GM12878 (cell line): ENCODE results near the gene TKT. TPM values are rescaled to one million over a fixed set of nuclear protein-coding genes. Genes with fewer than 3 reads are reported as not detected.

Experiments used
- ATAC-seq: fragments of 200-7000 bp; cut with Tn5 transposase; 3 replicates; pipeline ENCODE4 v1.9.1; 2020; ENCODE audit warnings: mild to moderate bottlenecking, moderate library complexity
- BruUV-seq: library from RNA; stranded (reverse); fragments of 400-500 nt; replicated peaks from 2 replicates; lab custom pipeline; 2021; lab: Mats Ljungman, UMichigan
- CTCF ChIA-PET: fragments of 300-600 bp; sonication (Branson Sonifier 250); formaldehyde crosslinking; extraction: SDS; loops from one replicate; lab custom pipeline; 2021; ENCODE audit warnings: inconsistent platforms; lab: Yijun Ruan, JAX
- POLR2A ChIA-PET: fragments of 350-600 bp; formaldehyde crosslinking; extraction: SDS; loops from one replicate; lab custom pipeline; 2021; ENCODE audit warnings: inconsistent platforms; lab: Charles Lee
- RAD21 ChIA-PET: fragments of 300-600 bp; sonication (Branson Sonifier 250); formaldehyde crosslinking; loops from one replicate; lab custom pipeline; 2023; ENCODE audit warnings: antibody characterized with exemption; ENCODE audit not compliant: unreplicated experiment; lab: Charles Lee
- SMC1A ChIA-PET: fragments of 300-600 bp; sonication (Branson Sonifier 250); formaldehyde crosslinking; loops from one replicate; lab custom pipeline; 2023; ENCODE audit not compliant: unreplicated experiment, uncharacterized antibody; lab: Charles Lee
- DNase-seq: peaks from one replicate; pipeline ENCODE4 v3.0.0-alpha.2; 2011; ENCODE audit warnings: low read depth, low spot score
- FAIRE-seq: peaks from 3 replicates; lab custom pipeline; 2011; peaks lifted over from hg19 to GRCh38; lab: Jason Lieb, UNC
- H2AFZ ChIP-seq: 2 replicates; pipeline ENCODE4 v1.6.0; 2011; ENCODE audit warnings: low read depth, low read length, control low read depth; ENCODE audit not compliant: control insufficient read depth
- H3K27ac ChIP-seq: 2 replicates; pipeline ENCODE4 v1.5.1; 2011; ENCODE audit warnings: control low read depth; ENCODE audit not compliant: control insufficient read depth, insufficient read depth
- H3K27me3 ChIP-seq, 2 experiments: replicated peaks in 1 of 2; 2 replicates each; pipeline versions ENCODE4 v1.6.0 to v1.6.1; 2011; ENCODE audit warnings: low read length in 1 of 2; ENCODE audit not compliant: control insufficient read depth in 2 of 2, insufficient read depth in 2 of 2
- H3K36me3 ChIP-seq, 2 experiments: 2 replicates each; pipeline ENCODE4 v1.5.1; 2011; ENCODE audit warnings: low read length in 1 of 2; ENCODE audit not compliant: control insufficient read depth in 2 of 2, insufficient read depth in 2 of 2
- H3K4me1 ChIP-seq: 2 replicates; pipeline ENCODE4 v1.6.1; 2011; ENCODE audit warnings: mild to moderate bottlenecking, low read length, moderate library complexity, mixed read lengths; ENCODE audit not compliant: control insufficient read depth, insufficient read depth
- H3K4me2 ChIP-seq: 2 replicates; pipeline ENCODE4 v1.6.0; 2011; ENCODE audit warnings: control low read depth; ENCODE audit not compliant: control insufficient read depth, insufficient read depth
- H3K4me3 ChIP-seq: fragments of 200-600 bp; sonication (generic); 2 replicates; pipeline ENCODE4 v1.5.1; 2016
- H3K79me2 ChIP-seq: 2 replicates; pipeline ENCODE4 v1.6.0; 2011; ENCODE audit warnings: low read length; ENCODE audit not compliant: control insufficient read depth, insufficient read depth
- H3K9ac ChIP-seq: 2 replicates; pipeline ENCODE4 v1.8.0; 2011; ENCODE audit warnings: low read length, control low read depth, mixed read lengths; ENCODE audit not compliant: control insufficient read depth, insufficient read depth
- H3K9me3 ChIP-seq: replicated peaks from 3 replicates; pipeline ENCODE4 v1.5.1; 2011; ENCODE audit warnings: mild to moderate bottlenecking, low read length; ENCODE audit not compliant: control insufficient read depth, insufficient read depth
- H4K20me1 ChIP-seq: 2 replicates; pipeline ENCODE4 v1.6.0; 2011; ENCODE audit not compliant: control insufficient read depth, insufficient read depth
- CHD1 ChIP-seq: IDR thresholded peaks from 2 replicates; pipeline ENCODE4 v1.6.1; 2012; ENCODE audit warnings: low read depth, low read length, improper control_type of control experiment
- GATAD2B ChIP-seq: fragments of 450-650 bp; conservative IDR thresholded peaks from 2 replicates; pipeline ENCODE4 v1.6.1; 2017; ENCODE audit warnings: low read depth, mild to moderate bottlenecking, moderate library complexity
- MEF2B ChIP-seq: fragments of 450-650 bp; IDR thresholded peaks from 2 replicates; pipeline ENCODE4 v1.6.1; 2018; ENCODE audit warnings: mild to moderate bottlenecking, moderate library complexity; ENCODE audit not compliant: partially characterized antibody, poor library complexity, severe bottlenecking
- NR2C1 ChIP-seq: fragments of 450-650 bp; IDR thresholded peaks from 2 replicates; pipeline ENCODE4 v1.6.1; 2017; ENCODE audit warnings: antibody characterized with exemption, mild to moderate bottlenecking, moderate library complexity
- NR2F1 ChIP-seq: fragments of 450-650 bp; conservative IDR thresholded peaks from 2 replicates; pipeline ENCODE4 v1.6.1; 2017; ENCODE audit warnings: mild to moderate bottlenecking
- PKNOX1 ChIP-seq: fragments of 450-650 bp; IDR thresholded peaks from 2 replicates; pipeline ENCODE4 v1.6.1; 2016; ENCODE audit warnings: mild to moderate bottlenecking
- PML ChIP-seq: IDR thresholded peaks from 2 replicates; pipeline ENCODE4 v1.6.1; 2012; ENCODE audit warnings: low read length, inconsistent platforms
- RELA ChIP-seq: fragments of 450-650 bp; IDR thresholded peaks from 2 replicates; pipeline ENCODE4 v1.8.0; 2014; ENCODE audit warnings: borderline replicate concordance; ENCODE audit not compliant: partially characterized antibody
- RUNX3 ChIP-seq: IDR thresholded peaks from 2 replicates; pipeline ENCODE4 v1.6.1; 2012; ENCODE audit warnings: low read length, inconsistent platforms
- ZNF274 ChIP-seq: IDR thresholded peaks from one replicate; pipeline ENCODE4 v1.8.0; 2011; ENCODE audit not compliant: insufficient read length, insufficient read depth
- ZNF622 ChIP-seq: fragments of 450-650 bp; IDR thresholded peaks from 2 replicates; pipeline ENCODE4 v1.6.1; 2017; ENCODE audit warnings: mild to moderate bottlenecking, inconsistent platforms
- WGBS: methylation state at CpG from one replicate; pipeline ENCODE4 v1.1.6; 2016; ENCODE audit warnings: low lambda C conversion rate; ENCODE audit not compliant: insufficient replicate concordance, insufficient coverage; ENCODE audit errors: missing lambda C conversion rate; 5-methylcytosine and 5-hydroxymethylcytosine counted together
- in situ Hi-C: fragments of 300-500 bp; cut with MboI; formaldehyde crosslinking; loops from 9 replicates; pipeline ENCODE4 v1.14.3; 2018; ENCODE audit warnings: mixed read lengths
- intact Hi-C: fragments of 100-400 bp; cut with micrococcal nuclease; formaldehyde crosslinking; loops from one replicate; pipeline ENCODE4 v1.14.2; 2022; ENCODE audit not compliant: unreplicated experiment
- polyA plus RNA-seq, 11 experiments: library from polyadenylated mRNA; depleted of rRNA in 4 of 11; unstranded in 6 of 11; stranded (reverse) in 5 of 11; fragments of >200 nt; fragmentation: Nextera tagmentation in 4 of 11; fragmentation: Illumina TruSeq in 1 of 11; extraction: Ambion mirVana in 4 of 11; extraction: Trizol in 1 of 11; gene quantifications; 1 replicate in 1 of 11; 2 replicates in 10 of 11; pipeline versions ENCODE4 v1.2.1 to v1.2.3, GENCODE V29; 2011 to 2016; ENCODE audit warnings: inconsistent platforms in 2 of 11, missing spikeins in 2 of 11, low read depth in 1 of 11
- total RNA-seq, 4 experiments: library from RNA; depleted of rRNA in 3 of 4; stranded (reverse); fragments of >200 nt in 3 of 4; fragmentation: Illumina TruSeq in 1 of 4; extraction: Trizol in 1 of 4; gene quantifications; 2 replicates each; pipeline versions ENCODE4 v1.2.1 to v1.2.3, GENCODE V29; 2013 to 2021

The TKT gene
- total and polyA plus RNA-seq, 10 of the 15 experiments (the other 5 are each of a cell fraction or from before 2014, with no cell fraction given) = 56.4 to 385 (median 143) TPM

- no peak overlapping the region for H3K4me2 ChIP-seq
- no peaks in the 10 kb centered on the region for H4K20me1 ChIP-seq
- FAIRE-seq (no peak), ATAC-seq (no peak), DNase-seq (no peak)
- no peaks in the 10 kb centered on the region for H3K9me3 ChIP-seq
- no peaks in the 10 kb centered on the region for H3K27me3 ChIP-seq
- in situ Hi-C loops (no loop called here), intact Hi-C loops (no loop called here)
- no peaks in the 10 kb centered on the region for H3K36me3 ChIP-seq
- POLR2A ChIA-PET = no interaction called here
- RAD21 ChIA-PET = interaction anchor here (1.0 kb wide), 1 partner anchor 86 kb away, joined by 3 read pairs; no protein-coding TSS in a partner anchor
- H3K79me2 ChIP-seq = peaks cover 12% of the 10 kb centered on the region
- BruUV-seq = no TSS peak
- SMC1A ChIA-PET = interaction anchor here (0.8 to 1.2 kb wide), 2 partner anchors 21 to 60 kb away, joined by 3 read pairs; no protein-coding TSS in a partner anchor
- TF ChIP-seq RELA (no peak), CHD1 (no peak), PML (no peak), MEF2B (no peak), ZNF274 (no peak), NR2C1 (no peak), RUNX3 (no peak), ZNF622 (no peak), PKNOX1 (no peak), NR2F1 (no peak), GATAD2B (no peak)
- no peak overlapping the region for H3K4me3 ChIP-seq
- H2AFZ ChIP-seq = no peak overlapping the region
- no peak overlapping the region for H3K9ac ChIP-seq
- no peak overlapping the region for H3K27ac ChIP-seq
- peaks cover 4% of the 10 kb centered on the region; the same call in 1 of the 2 replicates for H3K4me1 ChIP-seq
- 45% methylated on average over 9 of the region's 9 CpGs for WGBS
- CTCF ChIA-PET = interaction anchor here (1.0 to 1.1 kb wide), 2 partner anchors 28 to 145 kb away, joined by 3 read pairs; no protein-coding TSS in a partner anchor
Measured at GRCh38 chr3:53259427-53260259, 3.8 kb upstream of the TKT start.
